SH-SY5Y (cell line): ENCODE data around the gene CIDEC.

ENCODE experiments used
- GATA2 ChIP-seq: IDR thresholded peaks from 2 replicates; pipeline ENCODE4 v1.6.1; 2011; ENCODE audit warnings: mild to moderate bottlenecking, low read depth, low read length
- GATA3 ChIP-seq: IDR thresholded peaks from 2 replicates; pipeline ENCODE4 v1.6.1; 2011; ENCODE audit warnings: low read depth, mild to moderate bottlenecking, low read length, moderate library complexity

DNA sequence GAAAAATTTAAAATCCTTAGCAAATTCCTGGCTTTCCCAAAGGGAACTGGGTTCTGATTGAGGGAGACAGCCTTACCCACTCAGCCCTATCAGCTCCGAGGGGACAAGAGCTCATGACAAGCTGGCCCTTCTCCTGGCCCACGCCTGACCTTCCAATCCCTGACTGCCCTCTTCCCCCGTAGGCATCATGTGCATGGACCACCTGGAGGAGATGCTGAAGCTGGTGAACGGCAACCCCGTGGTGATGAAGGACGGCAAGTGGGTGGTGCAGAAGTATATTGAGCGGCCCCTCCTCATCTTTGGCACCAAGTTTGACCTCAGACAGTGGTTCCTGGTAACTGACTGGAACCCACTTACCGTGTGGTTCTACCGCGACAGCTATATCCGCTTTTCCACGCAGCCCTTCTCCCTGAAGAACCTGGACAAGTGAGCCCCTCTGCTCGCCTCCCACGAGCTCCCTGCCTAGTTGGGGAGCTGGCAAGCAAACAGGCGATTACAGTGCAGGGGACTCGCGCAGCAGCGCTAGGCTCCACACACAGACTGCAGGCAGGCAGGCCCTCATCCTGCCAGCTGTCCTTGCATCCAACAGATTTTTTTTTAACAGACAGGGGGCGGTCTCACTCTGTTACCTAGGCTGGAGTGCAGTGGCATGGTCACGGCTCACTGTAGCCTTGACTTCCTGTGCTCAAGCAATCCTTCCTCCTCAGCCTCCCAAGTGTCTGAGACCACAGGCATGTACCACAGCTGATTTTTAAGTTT, 53.1 kb downstream of the CIDEC start:
- TF ChIP-seq GATA3 (no peak), GATA2 (no peak)
